ENCODE results near the gene AP3S1.

AP3S1 gene

GRCh38 chr5:115934388-115934974 is 92.7 kb downstream of the AP3S1 start:
- no peaks in the 10 kb centered on the region for H3K36me3 ChIP-seq (ENCODE audit: control insufficient read depth, insufficient read depth, low read length)
- H3K27me3 ChIP-seq (ENCODE audit: control insufficient read depth, insufficient read depth, low read length), result no peaks in the 10 kb centered on the region
- no peak overlapping the region for H3K4me3 ChIP-seq (ENCODE audit: low read length)
- 100% methylated on average over 2 of the region's 10 CpGs for WGBS (ENCODE audit: insufficient coverage, insufficient read length)
- no peak overlapping the region for H3K27ac ChIP-seq (ENCODE audit: low read length)
- no peak for DNase-seq (ENCODE audit: low read depth, low spot score)
- H3K4me1 ChIP-seq (ENCODE audit: control insufficient read depth, insufficient read depth, low read length), result no peaks in the 10 kb centered on the region; the same call in 1 of the 2 replicates
- no peaks in the 10 kb centered on the region for H3K9me3 ChIP-seq (ENCODE audit: control insufficient read depth, insufficient read depth, low read length)

- Histone ChIP-seq H3K27ac (ENCODE audit: low read length) (no peak overlapping the region), H3K27me3 (ENCODE audit: control insufficient read depth, insufficient read depth, low read length) (no peaks in the 10 kb centered on the region), H3K9me3 (ENCODE audit: control insufficient read depth, insufficient read depth, low read length) (no peaks in the 10 kb centered on the region), H3K4me3 (ENCODE audit: low read length) (no peak overlapping the region), H3K36me3 (ENCODE audit: control insufficient read depth, insufficient read depth, low read length) (no peaks in the 10 kb centered on the region), H3K4me1 (ENCODE audit: control insufficient read depth, insufficient read depth, low read length) (no peaks in the 10 kb centered on the region)
- WGBS (ENCODE audit: insufficient coverage, insufficient read length), result no CpG with 5 or more reads among the region's 1 CpG
- DNase-seq (ENCODE audit: low read depth, low spot score), result no peak
Observed at GRCh38 chr5:115936031-115936430, 94.3 kb downstream of the AP3S1 start.

GRCh38 chr5:115939059-115939458 is 97.3 kb downstream of the AP3S1 start:
- H3K4me1 ChIP-seq (ENCODE audit: control insufficient read depth, insufficient read depth, low read length), result no peaks in the 10 kb centered on the region
- H3K27me3 ChIP-seq (ENCODE audit: control insufficient read depth, insufficient read depth, low read length), result no peaks in the 10 kb centered on the region
- no peaks in the 10 kb centered on the region for H3K9me3 ChIP-seq (ENCODE audit: control insufficient read depth, insufficient read depth, low read length)
- no peaks in the 10 kb centered on the region for H3K36me3 ChIP-seq (ENCODE audit: control insufficient read depth, insufficient read depth, low read length)
- WGBS (ENCODE audit: insufficient coverage, insufficient read length), result no CpG with 5 or more reads among the region's 4 CpGs
- no peak overlapping the region for H3K27ac ChIP-seq (ENCODE audit: low read length)
- H3K4me3 ChIP-seq (ENCODE audit: low read length), result no peak overlapping the region
- DNase-seq (ENCODE audit: low read depth, low spot score), result no peak

- H3K4me1 ChIP-seq (ENCODE audit: control insufficient read depth, insufficient read depth, low read length), result no peaks in the 10 kb centered on the region
Observed at GRCh38 chr5:115940080-115940810, 98.5 kb downstream of the AP3S1 start.

GRCh38 chr5:115941051-115941675 is 99.4 kb downstream of the AP3S1 start:
- Histone ChIP-seq H3K4me1 (ENCODE audit: control insufficient read depth, insufficient read depth, low read length) (no peaks in the 10 kb centered on the region), H3K4me3 (ENCODE audit: low read length) (no peak overlapping the region), H3K27me3 (ENCODE audit: control insufficient read depth, insufficient read depth, low read length) (no peaks in the 10 kb centered on the region), H3K36me3 (ENCODE audit: control insufficient read depth, insufficient read depth, low read length) (no peaks in the 10 kb centered on the region), H3K9me3 (ENCODE audit: control insufficient read depth, insufficient read depth, low read length) (no peaks in the 10 kb centered on the region), H3K27ac (ENCODE audit: low read length) (no peak overlapping the region)
- DNase-seq (ENCODE audit: low read depth, low spot score), result no peak
- no CpG with 5 or more reads among the region's 9 CpGs for WGBS (ENCODE audit: insufficient coverage, insufficient read length)

More at GRCh38 chr5:115940080-115940810, 98.5 kb downstream of the AP3S1 start:
- no peak for DNase-seq (ENCODE audit: low read depth, low spot score)
- Histone ChIP-seq H3K36me3 (ENCODE audit: control insufficient read depth, insufficient read depth, low read length) (no peaks in the 10 kb centered on the region), H3K27ac (ENCODE audit: low read length) (no peak overlapping the region), H3K4me3 (ENCODE audit: low read length) (no peak overlapping the region), H3K27me3 (ENCODE audit: control insufficient read depth, insufficient read depth, low read length) (no peaks in the 10 kb centered on the region), H3K9me3 (ENCODE audit: control insufficient read depth, insufficient read depth, low read length) (no peaks in the 10 kb centered on the region)
- WGBS (ENCODE audit: insufficient coverage, insufficient read length), result no CpG with 5 or more reads among the region's 4 CpGs

- no CpG with 5 or more reads among the region's 3 CpGs for WGBS (ENCODE audit: insufficient coverage, insufficient read length)
- no peaks in the 10 kb centered on the region for H3K36me3 ChIP-seq (ENCODE audit: control insufficient read depth, insufficient read depth, low read length)
- H3K27me3 ChIP-seq (ENCODE audit: control insufficient read depth, insufficient read depth, low read length), result no peaks in the 10 kb centered on the region
- no peak for DNase-seq (ENCODE audit: low read depth, low spot score)
- no peak overlapping the region for H3K27ac ChIP-seq (ENCODE audit: low read length)
- H3K9me3 ChIP-seq (ENCODE audit: control insufficient read depth, insufficient read depth, low read length), result no peaks in the 10 kb centered on the region
- H3K4me3 ChIP-seq (ENCODE audit: low read length), result no peak overlapping the region
- no peaks in the 10 kb centered on the region for H3K4me1 ChIP-seq (ENCODE audit: control insufficient read depth, insufficient read depth, low read length)
Observed at GRCh38 chr5:115944501-115944900, 102.8 kb downstream of the AP3S1 start.

GRCh38 chr5:115946655-115947054 is 104.9 kb downstream of the AP3S1 start:
- no peaks in the 10 kb centered on the region for H3K4me1 ChIP-seq (ENCODE audit: control insufficient read depth, insufficient read depth, low read length)
- H3K9me3 ChIP-seq (ENCODE audit: control insufficient read depth, insufficient read depth, low read length), result no peaks in the 10 kb centered on the region
- DNase-seq (ENCODE audit: low read depth, low spot score), result no peak
- H3K27me3 ChIP-seq (ENCODE audit: control insufficient read depth, insufficient read depth, low read length), result no peaks in the 10 kb centered on the region
- no peak overlapping the region for H3K4me3 ChIP-seq (ENCODE audit: low read length)
- H3K27ac ChIP-seq (ENCODE audit: low read length), result no peak overlapping the region
- WGBS (ENCODE audit: insufficient coverage, insufficient read length), result no CpG with 5 or more reads among the region's 2 CpGs
- H3K36me3 ChIP-seq (ENCODE audit: control insufficient read depth, insufficient read depth, low read length), result no peaks in the 10 kb centered on the region

GRCh38 chr5:115947260-115947659 is 105.5 kb downstream of the AP3S1 start:
- Histone ChIP-seq H3K27me3 (ENCODE audit: control insufficient read depth, insufficient read depth, low read length) (no peaks in the 10 kb centered on the region), H3K36me3 (ENCODE audit: control insufficient read depth, insufficient read depth, low read length) (no peaks in the 10 kb centered on the region), H3K27ac (ENCODE audit: low read length) (no peak overlapping the region), H3K4me1 (ENCODE audit: control insufficient read depth, insufficient read depth, low read length) (no peaks in the 10 kb centered on the region), H3K4me3 (ENCODE audit: low read length) (no peak overlapping the region), H3K9me3 (ENCODE audit: control insufficient read depth, insufficient read depth, low read length) (no peaks in the 10 kb centered on the region)
- whole genome bisulfite sequencing (ENCODE audit: insufficient coverage, insufficient read length), result no CpG with 5 or more reads among the region's 2 CpGs
- no peak for DNase-seq (ENCODE audit: low read depth, low spot score)

GRCh38 chr5:115948091-115948534 is 106.4 kb downstream of the AP3S1 start:
- WGBS (ENCODE audit: insufficient coverage, insufficient read length), result no CpG with 5 or more reads among the region's 3 CpGs
- no peaks in the 10 kb centered on the region for H3K9me3 ChIP-seq (ENCODE audit: control insufficient read depth, insufficient read depth, low read length)
- DNase-seq (ENCODE audit: low read depth, low spot score), result no peak
- H3K27ac ChIP-seq (ENCODE audit: low read length), result no peak overlapping the region
- H3K36me3 ChIP-seq (ENCODE audit: control insufficient read depth, insufficient read depth, low read length), result no peaks in the 10 kb centered on the region
- no peaks in the 10 kb centered on the region for H3K27me3 ChIP-seq (ENCODE audit: control insufficient read depth, insufficient read depth, low read length)
- no peaks in the 10 kb centered on the region for H3K4me1 ChIP-seq (ENCODE audit: control insufficient read depth, insufficient read depth, low read length)
- H3K4me3 ChIP-seq (ENCODE audit: low read length), result no peak overlapping the region

- no CpG with 5 or more reads among the region's 1 CpG for WGBS (ENCODE audit: insufficient coverage, insufficient read length)
- Histone ChIP-seq H3K9me3 (ENCODE audit: control insufficient read depth, insufficient read depth, low read length) (no peaks in the 10 kb centered on the region), H3K4me1 (ENCODE audit: control insufficient read depth, insufficient read depth, low read length) (peaks cover 1% of the 10 kb centered on the region; the same call in 1 of the 2 replicates), H3K27ac (ENCODE audit: low read length) (no peak overlapping the region), H3K4me3 (ENCODE audit: low read length) (no peak overlapping the region), H3K36me3 (ENCODE audit: control insufficient read depth, insufficient read depth, low read length) (no peaks in the 10 kb centered on the region), H3K27me3 (ENCODE audit: control insufficient read depth, insufficient read depth, low read length) (no peaks in the 10 kb centered on the region)
- DNase-seq (ENCODE audit: low read depth, low spot score), result no peak
Observed at GRCh38 chr5:115949096-115949495, 107.4 kb downstream of the AP3S1 start.
